Cardiac muscle cell (in vitro differentiated cells and primary cell): ENCODE measurements around the gene PLOD2. TPM values are rescaled to one million over a fixed set of nuclear protein-coding genes. Genes with fewer than 3 reads are reported as not detected.

Experiments used
- DNase-seq, 2 donors: peaks; one replicate each; pipeline versions ENCODE4 v3.0.0 to v3.0.0-alpha.2; 2010 to 2017; ENCODE audit warnings: low read depth in 1 of 2, low spot score in 1 of 2
- H3K27ac ChIP-seq: fragments of 200-600 bp; sonication (generic); 2 replicates; pipeline ENCODE4 v1.5.1; 2016
- H3K27me3 ChIP-seq: fragments of 200-600 bp; sonication (generic); 2 replicates; pipeline ENCODE4 v1.6.0; 2016; ENCODE audit warnings: control low read depth
- H3K36me3 ChIP-seq: fragments of 200-600 bp; sonication (generic); 2 replicates; pipeline ENCODE4 v1.5.1; 2016; ENCODE audit warnings: control low read depth
- H3K4me1 ChIP-seq: fragments of 200-600 bp; sonication (generic); 2 replicates; pipeline ENCODE4 v1.8.1; 2017; ENCODE audit warnings: low read depth, mild to moderate bottlenecking, mixed run types
- H3K4me3 ChIP-seq: fragments of 200-600 bp; sonication (generic); 2 replicates; pipeline ENCODE4 v1.5.1; 2016; ENCODE audit warnings: mild to moderate bottlenecking
- H3K9me3 ChIP-seq: fragments of 200-600 bp; sonication (generic); 2 replicates; pipeline ENCODE4 v1.5.1; 2017; ENCODE audit warnings: low read depth, mild to moderate bottlenecking, control low read depth
- CTCF ChIP-seq: IDR thresholded peaks from 2 replicates; pipeline ENCODE4 v1.5.1; 2012; ENCODE audit warnings: low read depth, mild to moderate bottlenecking, low read length
- polyA plus RNA-seq: library from polyadenylated mRNA; unstranded; fragments of >200 nt; fragmentation: Nextera tagmentation; extraction: Ambion mirVana; gene quantifications from 2 replicates; pipeline ENCODE4 v1.2.1, GENCODE V29; 2016
- total RNA-seq: library from RNA; depleted of rRNA; stranded (reverse); fragments of >200 nt; gene quantifications from 2 replicates; pipeline ENCODE4 v1.2.3, GENCODE V29; 2016

The PLOD2 gene
- total and polyA plus RNA-seq, 2 experiments from 2014 or later, result 82.1 to 108 TPM

GRCh38 chr3:146071632-146072031 lies 89.4 kb downstream of the PLOD2 start:
- Histone ChIP-seq H3K27me3 (no peaks in the 10 kb centered on the region), H3K27ac (peak overlapping the region; percentile 86), H3K9me3 (no peaks in the 10 kb centered on the region), H3K4me3 (no peak overlapping the region), H3K36me3 (peaks cover 58% of the 10 kb centered on the region), H3K4me1 (peaks cover 35% of the 10 kb centered on the region)
- TF ChIP-seq CTCF, result no peak
- no peak for DNase-seq

- TF ChIP-seq CTCF, result no peak
- no peak overlapping the region for H3K4me3 ChIP-seq
- peak in 1 of 2 donors; percentile 39 for DNase-seq
- H3K9me3 ChIP-seq, result no peaks in the 10 kb centered on the region
- peaks cover 55% of the 10 kb centered on the region for H3K36me3 ChIP-seq
- no peaks in the 10 kb centered on the region for H3K27me3 ChIP-seq
- peaks cover 5% of the 10 kb centered on the region for H3K4me1 ChIP-seq
- H3K27ac ChIP-seq, result peak overlapping the region; percentile 26
These were observed 93.9 kb downstream of the PLOD2 start for GRCh38 chr3:146067048-146067447.

GRCh38 chr3:146065573-146066006 lies 95.4 kb downstream of the PLOD2 start:
- DNase-seq, result peak; percentile 48 to 82
- Histone ChIP-seq H3K4me1 (no peaks in the 10 kb centered on the region), H3K27me3 (no peaks in the 10 kb centered on the region), H3K36me3 (peaks cover 43% of the 10 kb centered on the region), H3K9me3 (no peaks in the 10 kb centered on the region), H3K27ac (no peak overlapping the region), H3K4me3 (no peak overlapping the region)
- peak; percentile 58 for TF ChIP-seq CTCF

GRCh38 chr3:146058241-146058640 lies 102.7 kb downstream of the PLOD2 start:
- Histone ChIP-seq H3K4me1 (peaks cover 16% of the 10 kb centered on the region), H3K4me3 (no peak overlapping the region), H3K27ac (peak overlapping the region; percentile 6), H3K36me3 (no peaks in the 10 kb centered on the region), H3K27me3 (no peaks in the 10 kb centered on the region), H3K9me3 (no peaks in the 10 kb centered on the region)
- TF ChIP-seq CTCF, result no peak
- DNase-seq, result no peak

- Histone ChIP-seq H3K27ac (no peak overlapping the region), H3K36me3 (no peaks in the 10 kb centered on the region), H3K4me3 (no peak overlapping the region), H3K27me3 (no peaks in the 10 kb centered on the region), H3K9me3 (no peaks in the 10 kb centered on the region), H3K4me1 (peaks cover under 1% of the 10 kb centered on the region)
- TF ChIP-seq CTCF, result no peak
- DNase-seq, result peak in 1 of 2 donors; percentile 44
These were observed 108.1 kb downstream of the PLOD2 start for GRCh38 chr3:146052791-146053310.
